H1 (cell line): ENCODE measurements around the gene CDK9. TPM values are rescaled to one million over a fixed set of nuclear protein-coding genes. Genes with fewer than 3 reads are reported as not detected.

Experiments used
- CTCF ChIA-PET: fragments of 300-600 bp; sonication (Branson Sonifier 250); formaldehyde crosslinking; loops from one replicate; lab custom pipeline; 2021; ENCODE audit not compliant: partially characterized antibody; lab: Charles Lee
- POLR2A ChIA-PET: fragments of 300-600 bp; sonication (Branson Sonifier 250); formaldehyde crosslinking; loops from one replicate; lab custom pipeline; 2021; ENCODE audit warnings: inconsistent platforms; ENCODE audit not compliant: partially characterized antibody; lab: Charles Lee
- DNase-seq, 2 experiments: peaks; one replicate each; pipeline versions ENCODE4 v3.0.0 to v3.0.0-alpha.2; 2010 to 2022; ENCODE audit warnings: low spot score in 2 of 2, low read depth in 1 of 2, mixed read lengths in 1 of 2
- FAIRE-seq: peaks from 2 replicates; lab custom pipeline; 2011; peaks lifted over from hg19 to GRCh38; lab: Jason Lieb, UNC
- H2AFZ ChIP-seq: 2 replicates; pipeline ENCODE4 v1.8.1; 2012; ENCODE audit warnings: low read length, inconsistent platforms
- H2AK5ac ChIP-seq: 2 replicates; pipeline ENCODE4 v1.6.1; 2013; ENCODE audit warnings: low read depth, low read length
- H2BK120ac ChIP-seq: replicated peaks from 2 replicates; pipeline ENCODE3; 2013; ENCODE audit warnings: low read depth, low read length, inconsistent platforms
- H2BK12ac ChIP-seq: 2 replicates; pipeline ENCODE4 v1.6.1; 2013; ENCODE audit warnings: low read depth, low read length
- H2BK15ac ChIP-seq: 2 replicates; pipeline ENCODE4 v1.6.1; 2013; ENCODE audit warnings: low read length
- H2BK20ac ChIP-seq: 2 replicates; pipeline ENCODE4 v1.6.1; 2013; ENCODE audit warnings: low read length
- H2BK5ac ChIP-seq: 2 replicates; pipeline ENCODE4 v1.6.1; 2013; ENCODE audit warnings: low read depth, low read length
- H3K14ac ChIP-seq: 2 replicates; pipeline ENCODE4 v1.6.1; 2013; ENCODE audit warnings: inconsistent platforms; ENCODE audit not compliant: insufficient read length
- H3K18ac ChIP-seq: 2 replicates; pipeline ENCODE4 v1.6.1; 2013; ENCODE audit warnings: low read length; ENCODE audit errors: extremely low read depth
- H3K23ac ChIP-seq: 2 replicates; pipeline ENCODE4 v1.6.1; 2013; ENCODE audit warnings: inconsistent platforms; ENCODE audit not compliant: insufficient read length
- H3K23me2 ChIP-seq: 2 replicates; pipeline ENCODE4 v1.6.1; 2013; ENCODE audit warnings: low read depth, low read length
- H3K27ac ChIP-seq: 2 replicates; pipeline ENCODE4 v1.6.1; 2011; ENCODE audit warnings: low read depth, low read length, inconsistent platforms
- H3K27me3 ChIP-seq, 4 experiments: replicated peaks in 1 of 4; 1 replicate in 1 of 4; 2 replicates in 3 of 4; pipeline versions ENCODE4 v1.6.1 to v1.8.1; 2011 to 2013; ENCODE audit warnings: low read length in 3 of 4, mild to moderate bottlenecking in 3 of 4, inconsistent platforms in 2 of 4, mixed read lengths in 2 of 4, moderate library complexity in 1 of 4; ENCODE audit not compliant: control insufficient read depth in 3 of 4, insufficient read depth in 3 of 4; ENCODE audit errors: extremely low read depth in 1 of 4
- H3K36me3 ChIP-seq, 4 experiments: 2 replicates each; pipeline versions ENCODE4 v1.6.1 to v1.8.1; 2011 to 2013; ENCODE audit warnings: mild to moderate bottlenecking in 4 of 4, low read length in 3 of 4, moderate library complexity in 2 of 4, control low read depth in 1 of 4, inconsistent platforms in 1 of 4; ENCODE audit not compliant: insufficient read depth in 4 of 4, control insufficient read depth in 2 of 4
- H3K4ac ChIP-seq: replicated peaks from 2 replicates; pipeline ENCODE3; 2013; ENCODE audit warnings: low read length, low read depth, mixed read lengths, inconsistent platforms; ENCODE audit not compliant: insufficient read length
- H3K4me1 ChIP-seq, 4 experiments: replicated peaks in 1 of 4; 1 replicate in 1 of 4; 2 replicates in 3 of 4; pipeline versions ENCODE4 v1.6.1 to v1.8.1; 2011 to 2013; ENCODE audit warnings: low read length in 3 of 4, inconsistent platforms in 2 of 4, mixed read lengths in 1 of 4; ENCODE audit not compliant: insufficient read depth in 4 of 4, control insufficient read depth in 3 of 4
- H3K4me2 ChIP-seq, 2 experiments: 2 replicates each; pipeline versions ENCODE4 v1.6.1 to v1.8.1; 2011 to 2013; ENCODE audit warnings: low read depth in 2 of 2, low read length in 2 of 2, control low read depth in 1 of 2, inconsistent platforms in 1 of 2, mild to moderate bottlenecking in 1 of 2; ENCODE audit not compliant: insufficient read depth in 1 of 2
- H3K4me3 ChIP-seq, 4 experiments: fragments of 200-600, 300-600 bp in 1 of 4; sonication (generic), shearing (Covaris generic), sonication (Bioruptor Twin) in 1 of 4; 2 replicates each; pipeline versions ENCODE4 v1.5.1 to v1.8.1; 2011 to 2016; ENCODE audit warnings: low read length in 4 of 4, low read depth in 3 of 4, control low read depth in 2 of 4, inconsistent platforms in 2 of 4, mild to moderate bottlenecking in 2 of 4, mixed read lengths in 1 of 4, moderate library complexity in 1 of 4; ENCODE audit not compliant: insufficient read depth in 2 of 4; ENCODE audit errors: extremely low read depth in 1 of 4
- H3K56ac ChIP-seq: replicated peaks from 2 replicates; pipeline ENCODE3; 2013; ENCODE audit warnings: low read depth, mild to moderate bottlenecking, mixed read lengths, low read length, inconsistent platforms; ENCODE audit not compliant: insufficient read length
- H3K79me1 ChIP-seq: 2 replicates; pipeline ENCODE4 v1.6.1; 2013; ENCODE audit warnings: low read depth, low read length, control low read depth
- H3K79me2 ChIP-seq, 2 experiments: 2 replicates each; pipeline versions ENCODE4 v1.6.1 to v1.8.1; 2012 to 2013; ENCODE audit warnings: low read length in 2 of 2, mild to moderate bottlenecking in 2 of 2, inconsistent platforms in 1 of 2; ENCODE audit not compliant: insufficient read depth in 2 of 2, control insufficient read depth in 1 of 2
- H3K9ac ChIP-seq, 4 experiments: replicated peaks in 1 of 4; 1 replicate in 1 of 4; 2 replicates in 3 of 4; pipeline versions ENCODE4 v1.6.1 to v1.8.1; 2011 to 2013; ENCODE audit warnings: low read depth in 3 of 4, low read length in 3 of 4, control low read depth in 2 of 4, mild to moderate bottlenecking in 2 of 4, moderate library complexity in 2 of 4, inconsistent platforms in 1 of 4; ENCODE audit errors: extremely low read depth in 1 of 4
- H3K9me3 ChIP-seq, 2 experiments: 2 replicates each; pipeline versions ENCODE4 v1.6.1 to v1.8.1; 2012 to 2013; ENCODE audit warnings: mild to moderate bottlenecking in 2 of 2, moderate library complexity in 2 of 2, control low read depth in 1 of 2, inconsistent platforms in 1 of 2, low read depth in 1 of 2, low read length in 1 of 2, mixed read lengths in 1 of 2; ENCODE audit not compliant: insufficient read depth in 2 of 2
- H4K20me1 ChIP-seq, 2 experiments: replicated peaks in 1 of 2; 2 replicates each; pipeline versions ENCODE3 to v1.8.1; 2011 to 2013; ENCODE audit warnings: inconsistent platforms in 2 of 2, low read length in 2 of 2, mild to moderate bottlenecking in 1 of 2; ENCODE audit not compliant: insufficient read depth in 2 of 2, control insufficient read depth in 1 of 2
- H4K5ac ChIP-seq: 2 replicates; pipeline ENCODE4 v1.6.1; 2013; ENCODE audit warnings: low read length, low read depth, mixed read lengths, inconsistent platforms; ENCODE audit not compliant: insufficient read length
- H4K8ac ChIP-seq: 2 replicates; pipeline ENCODE4 v1.8.0; 2013; ENCODE audit warnings: mild to moderate bottlenecking, moderate library complexity, low read length, inconsistent platforms; ENCODE audit not compliant: insufficient read depth; ENCODE audit errors: extremely low read depth
- H4K91ac ChIP-seq: replicated peaks from 2 replicates; pipeline ENCODE3; 2013; ENCODE audit warnings: low read length, mixed read lengths, inconsistent platforms; ENCODE audit not compliant: insufficient read length
- EZH2 ChIP-seq: fragments of 200-600 bp; sonication (generic); IDR thresholded peaks from 2 replicates; pipeline ENCODE4 v1.7.1; 2012; ENCODE audit warnings: low read depth, mild to moderate bottlenecking, moderate library complexity, low read length, inconsistent platforms; ENCODE audit not compliant: severe bottlenecking
- RNF2 ChIP-seq: fragments of 200-900, 300-1000 bp; sonication (generic); IDR thresholded peaks from 2 replicates; pipeline ENCODE4 v1.7.1; 2016; ENCODE audit warnings: borderline replicate concordance, low read depth, mild to moderate bottlenecking, antibody characterized with exemption, low read length; ENCODE audit not compliant: poor library complexity, severe bottlenecking; ENCODE audit errors: missing control alignments
- TAF7 ChIP-seq: optimal IDR thresholded peaks from 2 replicates; pipeline ENCODE3; 2011; ENCODE audit warnings: low read depth, mild to moderate bottlenecking, inconsistent platforms, low read length, moderate library complexity, borderline replicate concordance
- WGBS, 2 experiments: shearing (Covaris generic) in 1 of 2; methylation state at CpG; one replicate each; pipeline versions ENCODE4 v1.1.6 to v1.1.7; 2013 to 2015; ENCODE audit warnings: low lambda C conversion rate in 2 of 2, mixed read lengths in 2 of 2, inconsistent platforms in 1 of 2, low coverage in 1 of 2, missing lambda C conversion rate in 1 of 2; ENCODE audit not compliant: insufficient replicate concordance in 2 of 2, insufficient coverage in 1 of 2, insufficient read length in 1 of 2; ENCODE audit errors: extremely low coverage in 1 of 2, missing lambda C conversion rate in 1 of 2; 5-methylcytosine and 5-hydroxymethylcytosine counted together
- polyA plus RNA-seq, 7 experiments: library from polyadenylated mRNA; depleted of rRNA in 3 of 7; stranded (reverse) in 5 of 7; unstranded in 2 of 7; fragments of >200 nt in 5 of 7; fragments of 200-250 nt in 2 of 7; gene quantifications; 1 replicate in 5 of 7; 2 replicates in 1 of 7; 4 replicates in 1 of 7; pipeline versions ENCODE4 v1.2.1 to v1.2.3, GENCODE V29; 2011 to 2013; ENCODE audit warnings: missing spikeins in 2 of 7, mixed read lengths in 2 of 7
- total RNA-seq: library from RNA; stranded (reverse); fragmentation: NEBNext Ultra II Directional; extraction: Animal tissue kit (Norgen Biotek cat#: 25700); gene quantifications from 2 replicates; pipeline ENCODE4 v1.2.1, GENCODE V29; 2021

Gene CDK9
- total and polyA plus RNA-seq, 2 of the 8 experiments (the other 6 are each of a cell fraction or from before 2014, with no cell fraction given): 69.1 to 87.5 TPM

DNA sequence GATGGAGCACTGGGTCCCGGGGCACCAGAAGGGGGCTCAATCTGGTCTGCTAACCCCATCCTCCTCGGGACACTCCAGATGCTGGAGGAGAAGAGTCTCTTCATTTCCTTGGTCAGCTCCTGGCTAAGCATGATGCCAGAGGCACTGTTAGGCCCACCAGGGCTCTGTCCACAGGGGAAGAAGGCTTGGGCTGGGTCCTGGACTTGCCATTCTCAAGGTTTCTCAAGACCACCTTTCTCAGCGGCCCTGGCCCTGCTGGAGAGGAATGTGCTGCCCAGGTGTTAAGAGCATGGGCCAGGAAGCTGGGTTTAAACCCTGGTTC lies 15.3 kb upstream of the CDK9 start:
- H2AFZ ChIP-seq: no peak overlapping the region
- TF ChIP-seq TAF7 (no peak), EZH2 (no peak), RNF2 (no peak)

More for the DNA sequence above, 15.3 kb upstream of the CDK9 start:
- Histone ChIP-seq H3K9ac (no peak overlapping the region), H3K27me3 (no peaks in the 10 kb centered on the region), H3K23ac (no peak overlapping the region), H2BK20ac (no peak overlapping the region), H3K14ac (no peak overlapping the region), H3K18ac (0 out of 2 replicates have a peak overlapping the region, but pooled peaks have one; percentile 34), H3K4ac (no peak overlapping the region), H2BK120ac (no peak overlapping the region), H2BK15ac (no peak overlapping the region), H3K4me3 (peak overlapping the region; percentile 50 to 72 (median 60); a peak in 5 of 8 replicates), H3K23me2 (no peaks in the 10 kb centered on the region; the same call in 1 of the 2 replicates), H4K5ac (no peak overlapping the region), H4K8ac (no peak overlapping the region), H3K36me3 (no peaks in the 10 kb centered on the region), H4K91ac (no peak overlapping the region), H2BK12ac (no peak overlapping the region), H3K79me1 (no peaks in the 10 kb centered on the region), H3K4me2 (peak overlapping the region; percentile 58 to 94), H2AK5ac (no peak overlapping the region), H3K27ac (no peak overlapping the region), H3K79me2 (no peaks in the 10 kb centered on the region), H2BK5ac (no peak overlapping the region), H3K9me3 (no peaks in the 10 kb centered on the region), H3K56ac (no peak overlapping the region), H4K20me1 (no peaks in the 10 kb centered on the region), H3K4me1 (peaks cover 1 to 15% (median 8%) of the 10 kb centered on the region in 4 experiments)
- FAIRE-seq: no peak
- 72% methylated on average over 3 of the region's 3 CpGs; no CpG with 5 or more reads in 1 of the 2 experiments for WGBS, 2 experiments
- CTCF ChIA-PET: interaction anchor here (0.8 to 14.6 kb wide), 15 partner anchors 8 to 267 kb away, joined by 3 to 227 read pairs (median 4); partner anchors contain the start of genes CDK9, SH2D3C and TOR2A
- POLR2A ChIA-PET: interaction anchor here (0.6 to 1.9 kb wide), 9 partner anchors 16 to 213 kb away, joined by 3 to 6 read pairs (median 3); partner anchors contain the start of gene FPGS
- no peak for DNase-seq
